ENCODE data around the gene GEMIN7.
A peak's percentile ranks its signal among the peaks of the same experiment; 100 is the strongest.

DNA sequence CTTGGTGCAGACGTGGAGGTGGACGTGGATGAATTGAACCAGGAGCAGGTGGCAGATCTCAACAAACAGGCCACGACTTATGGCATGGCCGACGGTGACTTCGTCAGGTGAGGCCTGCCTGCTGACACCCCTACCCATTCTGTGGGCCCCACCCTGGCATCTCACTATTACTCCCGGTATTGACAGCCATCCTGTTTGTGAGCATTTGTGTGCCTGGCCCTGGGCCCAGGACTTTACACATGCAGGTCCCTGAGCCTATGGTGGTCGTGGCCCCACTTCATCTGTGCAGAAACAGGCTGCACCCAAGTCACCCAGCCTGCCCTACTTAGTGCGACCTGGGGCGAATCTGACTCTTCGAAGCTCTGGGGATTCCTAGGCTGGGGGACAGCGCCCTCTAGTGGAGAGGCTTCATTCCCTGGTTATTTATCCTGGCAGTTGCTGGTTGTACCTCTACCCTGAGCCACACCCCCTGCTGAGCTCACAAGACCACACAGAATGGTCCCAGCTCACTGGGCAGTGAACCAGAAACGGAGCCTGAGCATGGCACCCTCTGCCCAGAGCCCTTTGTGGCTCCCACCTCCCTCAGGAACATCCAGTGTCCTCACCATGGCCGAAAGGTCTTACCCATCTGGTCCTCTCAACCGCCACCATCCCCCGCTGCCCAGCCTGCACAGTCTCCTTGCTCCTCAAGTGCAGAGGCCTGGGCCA is 19.6 kb upstream of the GEMIN7 start:
- TF ChIP-seq CTCF (IDR thresholded peaks at IDR 0.05; ENCODE audit: low read depth, low read length): peak; percentile 96
- no peak for TF ChIP-seq EZH2phosphoT487 (IDR thresholded peaks at IDR 0.05; ENCODE audit: low read depth)
